GM10847 (cell line): Measurements from ENCODE around the gene SNAPC4.

Experiments used
- POLR2A ChIP-seq: IDR thresholded peaks from 2 replicates; pipeline ENCODE4 v1.6.1; 2011; ENCODE audit not compliant: insufficient read length; ENCODE audit errors: extremely low read depth

Gene SNAPC4

GRCh38 chr9:136352682-136353081 is 47.3 kb downstream of the SNAPC4 start:
- no peak for TF ChIP-seq POLR2A

GRCh38 chr9:136351252-136351800 is 48.6 kb downstream of the SNAPC4 start:
- no peak for TF ChIP-seq POLR2A
